NCI-H1436 treated with DMSO at 0.1 percent for 48 hours (cell line): ENCODE data around the gene SRC.

Experiments used
- DNase-seq: peaks from one replicate; lab custom pipeline; 2025; lab: John Stamatoyannopoulos, UW

Gene SRC

GRCh38 chr20:37430044-37430443 is 84.1 kb downstream of the SRC start:
- no peak for DNase-seq

- DNase-seq, result no peak
These were observed 85.0 kb downstream of the SRC start for GRCh38 chr20:37430778-37431460.

GRCh38 chr20:37431786-37432185 is 85.8 kb downstream of the SRC start:
- no peak for DNase-seq

GRCh38 chr20:37432606-37433005 is 86.7 kb downstream of the SRC start:
- DNase-seq, result no peak

- no peak for DNase-seq
These were observed 89.7 kb downstream of the SRC start for GRCh38 chr20:37435607-37436006.

GRCh38 chr20:37436527-37437186 is 90.7 kb downstream of the SRC start:
- DNase-seq, result no peak

- no peak for DNase-seq
These were observed 91.7 kb downstream of the SRC start for GRCh38 chr20:37437676-37438075.

GRCh38 chr20:37438464-37439222 is 92.7 kb downstream of the SRC start:
- DNase-seq, result no peak

- no peak for DNase-seq
These were observed 93.4 kb downstream of the SRC start for GRCh38 chr20:37439223-37439933.

- no peak for DNase-seq
These were observed 95.1 kb downstream of the SRC start for GRCh38 chr20:37441023-37441422.

- DNase-seq, result no peak
These were observed 96.6 kb downstream of the SRC start for GRCh38 chr20:37442547-37442946.

GRCh38 chr20:37442986-37443385 is 97.0 kb downstream of the SRC start:
- no peak for DNase-seq

GRCh38 chr20:37443596-37443995 is 97.7 kb downstream of the SRC start:
- DNase-seq, result no peak

GRCh38 chr20:37445041-37445440 is 99.1 kb downstream of the SRC start:
- DNase-seq, result no peak

- DNase-seq, result no peak
These were observed 100.5 kb downstream of the SRC start for GRCh38 chr20:37446286-37447032.

GRCh38 chr20:37447688-37448087 is 101.7 kb downstream of the SRC start:
- DNase-seq, result no peak

GRCh38 chr20:37449276-37449675 is 103.3 kb downstream of the SRC start:
- no peak for DNase-seq

- DNase-seq, result no peak
These were observed 104.4 kb downstream of the SRC start for GRCh38 chr20:37450344-37450743.

- no peak for DNase-seq
These were observed 105.7 kb downstream of the SRC start for GRCh38 chr20:37451616-37452015.

GRCh38 chr20:37452236-37452635 is 106.3 kb downstream of the SRC start:
- DNase-seq, result no peak

GRCh38 chr20:37453288-37453687 is 107.3 kb downstream of the SRC start:
- DNase-seq, result no peak

GRCh38 chr20:37453836-37454235 is 107.9 kb downstream of the SRC start:
- no peak for DNase-seq
